BLaER1 treated with 17β-estradiol and CSF1 and Interleukin-3, amounts not matched to agents 10 nM and 100 nM (cell line): ENCODE results near the gene HES6.

Experiments used
- H3K27ac ChIP-seq, 11 experiments: shearing (Covaris generic); formaldehyde crosslinking; 2 replicates each; pipeline ENCODE4 v1.8.1; 2022
- H3K27me3 ChIP-seq, 11 experiments: shearing (Covaris generic); formaldehyde crosslinking; 2 replicates each; pipeline ENCODE4 v1.8.1; 2022
- H3K36me3 ChIP-seq, 11 experiments: shearing (Covaris generic); formaldehyde crosslinking; 2 replicates each; pipeline ENCODE4 v1.8.1; 2022
- H3K4me1 ChIP-seq, 10 experiments: shearing (Covaris generic); formaldehyde crosslinking; 2 replicates each; pipeline ENCODE4 v1.8.1; 2022
- H3K4me2 ChIP-seq, 11 experiments: shearing (Covaris generic); formaldehyde crosslinking; 2 replicates each; pipeline ENCODE4 v1.8.1; 2022
- H3K4me3 ChIP-seq, 10 experiments: shearing (Covaris generic); formaldehyde crosslinking; 2 replicates each; pipeline ENCODE4 v1.8.1; 2022
- H3K9ac ChIP-seq, 11 experiments: shearing (Covaris generic); formaldehyde crosslinking; 2 replicates each; pipeline ENCODE4 v1.8.1; 2022
- H3K9me3 ChIP-seq, 11 experiments: shearing (Covaris generic); formaldehyde crosslinking; replicated peaks in 1 of 11; 2 replicates each; pipeline ENCODE4 v1.8.1; 2022
- H4K20me1 ChIP-seq, 11 experiments: shearing (Covaris generic); formaldehyde crosslinking; 2 replicates each; pipeline ENCODE4 v1.8.1; 2022
- Cebpa-rat ChIP-seq, 11 experiments: shearing (Covaris generic); IDR thresholded peaks; 2 replicates each; pipeline ENCODE4 v1.8.1; 2022

HES6 gene

DNA sequence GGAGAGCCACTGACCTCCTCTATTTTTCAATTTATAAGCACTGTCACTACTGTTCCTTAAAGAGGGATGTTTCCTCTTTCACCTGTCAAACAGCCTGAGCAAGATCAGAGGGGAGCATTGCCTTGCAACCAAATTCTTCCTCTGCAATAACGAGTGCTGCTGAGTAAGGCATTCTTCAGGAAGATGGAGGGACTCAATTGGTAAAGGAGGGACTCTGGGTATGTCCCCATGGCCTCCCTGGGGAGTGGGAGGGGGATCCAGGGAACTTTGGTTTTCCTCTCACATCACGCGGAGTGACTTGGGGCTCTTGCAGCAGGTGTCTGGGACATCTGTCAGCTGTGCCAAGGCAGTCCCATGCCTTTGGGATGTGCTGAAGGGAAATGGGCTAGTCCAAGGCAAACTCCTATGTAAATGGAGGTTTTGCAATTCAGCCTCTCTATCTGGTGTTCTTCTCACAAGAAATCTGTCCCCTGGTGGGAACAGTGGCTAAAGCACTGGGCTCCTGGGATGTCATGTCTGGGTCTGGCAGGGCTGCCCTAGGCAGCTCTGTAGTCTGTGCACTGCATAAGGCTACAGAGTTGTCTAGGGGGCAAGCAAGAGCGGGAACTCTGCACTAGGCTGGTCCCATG is 14.4 kb upstream of the HES6 start:
- Histone ChIP-seq H4K20me1 (peaks cover 0 to 41% (median 7%) of the 10 kb centered on the region in 11 experiments; a peak in 10 of 22 replicates), H3K9me3 (no peaks in the 10 kb centered on the region), H3K27me3 (no peaks in the 10 kb centered on the region), H3K4me2 (peak overlapping the region in 7 of 11 experiments; percentile 48 to 68 (median 60); a peak in 13 of 22 replicates), H3K9ac (peak overlapping the region in 1 of 11 experiments; percentile 19; a peak in 2 of 22 replicates), H3K36me3 (peaks cover 80 to 98% (median 93%) of the 10 kb centered on the region in 11 experiments), H3K27ac (no peak overlapping the region), H3K4me1 (peaks cover 0 to 41% (median 31%) of the 10 kb centered on the region in 10 experiments; a peak in 17 of 20 replicates), H3K4me3 (no peak overlapping the region)
- TF ChIP-seq Cebpa-rat (IDR thresholded peaks at IDR 0.05) = no peak

DNA sequence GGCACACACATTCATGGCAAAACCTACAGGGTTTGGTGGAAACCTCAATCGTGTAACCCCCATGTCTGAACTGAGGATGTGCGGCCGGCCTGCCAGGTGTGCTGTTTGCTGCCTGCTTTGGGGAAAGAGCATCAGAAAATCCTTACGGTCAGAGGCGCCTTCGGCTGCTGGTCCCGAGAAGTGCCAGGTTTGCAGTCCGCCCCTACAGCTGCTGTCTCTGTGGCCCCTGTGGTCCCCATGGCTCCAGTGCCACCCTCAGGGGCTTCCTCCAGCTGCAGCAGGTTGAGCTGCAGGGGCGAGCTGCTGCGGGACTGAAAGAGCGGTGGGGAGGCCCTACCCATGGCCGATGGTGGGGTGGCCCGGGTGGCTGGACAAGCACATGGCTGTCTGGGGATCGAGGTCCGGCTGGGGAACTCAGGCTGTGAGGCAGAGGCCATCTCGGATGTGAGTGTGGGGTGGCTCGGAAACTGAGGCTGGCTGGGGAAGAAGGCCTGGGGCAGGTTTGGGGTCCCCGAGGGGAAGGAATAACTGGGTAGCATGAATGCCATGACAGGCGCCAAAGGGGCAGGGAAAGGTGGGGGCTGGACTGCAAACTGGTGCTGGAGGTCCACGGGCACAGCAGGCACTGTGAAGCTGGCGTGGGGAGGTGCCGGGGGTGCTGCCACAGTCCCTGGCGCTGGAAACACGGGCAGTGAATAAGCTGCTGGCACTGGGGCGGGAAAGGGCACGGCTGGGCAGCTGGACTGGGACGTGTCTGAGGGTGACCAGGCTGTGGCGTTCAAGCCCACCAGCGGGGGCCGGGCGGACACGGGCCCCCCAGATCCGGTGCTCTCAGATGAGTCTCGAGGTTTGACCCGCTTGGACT is 13.2 kb upstream of the HES6 start:
- H3K9ac ChIP-seq = no peak overlapping the region
- no peak overlapping the region for H3K4me2 ChIP-seq
- H4K20me1 ChIP-seq = peaks cover 0 to 29% (median 7%) of the 10 kb centered on the region in 11 experiments; a peak in 10 of 22 replicates
- H3K9me3 ChIP-seq = no peaks in the 10 kb centered on the region
- H3K36me3 ChIP-seq = peaks cover 68 to 92% (median 88%) of the 10 kb centered on the region in 11 experiments
- H3K27me3 ChIP-seq = no peaks in the 10 kb centered on the region
- peaks cover 0 to 46% (median 36%) of the 10 kb centered on the region in 10 experiments; a peak in 17 of 20 replicates for H3K4me1 ChIP-seq
- H3K27ac ChIP-seq = no peak overlapping the region
- H3K4me3 ChIP-seq = no peak overlapping the region
- TF ChIP-seq Cebpa-rat (IDR thresholded peaks at IDR 0.05) = no peak

DNA sequence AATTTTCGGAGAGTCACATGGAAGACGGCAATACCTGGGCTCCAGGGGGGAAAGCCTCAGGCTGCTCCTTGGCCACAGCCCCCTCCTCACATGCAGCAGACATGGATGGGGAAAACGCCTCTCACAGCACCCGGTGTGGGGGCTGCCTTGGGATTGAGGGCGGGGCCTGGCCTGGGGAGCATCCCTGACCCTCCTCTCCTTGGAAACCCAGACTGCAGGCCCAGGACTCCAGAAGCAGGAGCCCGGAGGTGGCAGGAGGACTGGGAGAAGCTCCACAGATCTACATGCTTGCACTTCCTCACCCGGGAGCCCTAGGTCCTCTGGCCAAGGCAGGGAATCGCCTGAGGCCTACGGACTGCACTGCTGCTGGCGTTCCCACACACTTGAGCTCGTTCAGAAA is 12.1 kb upstream of the HES6 start:
- no peak overlapping the region for H3K4me3 ChIP-seq
- H3K27ac ChIP-seq = no peak overlapping the region
- peaks cover 0 to 27% (median 7%) of the 10 kb centered on the region in 11 experiments; a peak in 10 of 22 replicates for H4K20me1 ChIP-seq
- H3K4me1 ChIP-seq = peaks cover 0 to 49% (median 35%) of the 10 kb centered on the region in 10 experiments; a peak in 17 of 20 replicates
- H3K9me3 ChIP-seq = no peaks in the 10 kb centered on the region
- H3K27me3 ChIP-seq = no peaks in the 10 kb centered on the region
- TF ChIP-seq Cebpa-rat (IDR thresholded peaks at IDR 0.05) = no peak
- peaks cover 64 to 92% (median 88%) of the 10 kb centered on the region in 11 experiments for H3K36me3 ChIP-seq
- no peak overlapping the region for H3K4me2 ChIP-seq
- no peak overlapping the region for H3K9ac ChIP-seq

DNA sequence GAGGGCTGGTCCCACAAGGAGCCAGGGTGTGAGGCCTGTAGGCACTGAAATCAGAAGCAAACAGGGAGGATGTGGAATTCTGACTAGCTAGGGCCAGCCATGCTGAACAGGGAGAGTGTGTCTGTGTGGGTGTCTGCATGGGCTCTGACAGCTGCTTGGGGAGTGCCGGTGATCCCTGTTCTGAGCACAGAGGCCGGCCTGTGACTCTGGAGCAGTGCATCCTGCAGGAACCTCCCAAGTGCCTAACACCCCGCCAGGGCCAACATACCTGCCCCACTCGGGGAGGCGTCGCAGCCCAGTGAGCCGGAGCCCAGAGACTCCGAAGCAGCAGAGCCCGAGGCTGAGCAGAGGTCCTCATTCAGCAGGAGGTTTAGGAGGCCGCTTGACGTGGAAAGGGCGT is 11.5 kb upstream of the HES6 start:
- H3K4me2 ChIP-seq = no peak overlapping the region
- no peak overlapping the region for H3K4me3 ChIP-seq
- no peaks in the 10 kb centered on the region for H3K9me3 ChIP-seq
- peaks cover 0 to 25% (median 7%) of the 10 kb centered on the region in 11 experiments; a peak in 10 of 22 replicates for H4K20me1 ChIP-seq
- no peak for TF ChIP-seq Cebpa-rat (IDR thresholded peaks at IDR 0.05)
- H3K4me1 ChIP-seq = peaks cover 0 to 47% (median 31%) of the 10 kb centered on the region in 10 experiments; a peak in 17 of 20 replicates
- H3K9ac ChIP-seq = 0 out of 22 replicates have a peak overlapping the region, but pooled peaks of 1 of the 11 experiments have one; percentile 18
- no peaks in the 10 kb centered on the region for H3K27me3 ChIP-seq
- no peak overlapping the region for H3K27ac ChIP-seq
- H3K36me3 ChIP-seq = peaks cover 64 to 93% (median 89%) of the 10 kb centered on the region in 11 experiments

DNA sequence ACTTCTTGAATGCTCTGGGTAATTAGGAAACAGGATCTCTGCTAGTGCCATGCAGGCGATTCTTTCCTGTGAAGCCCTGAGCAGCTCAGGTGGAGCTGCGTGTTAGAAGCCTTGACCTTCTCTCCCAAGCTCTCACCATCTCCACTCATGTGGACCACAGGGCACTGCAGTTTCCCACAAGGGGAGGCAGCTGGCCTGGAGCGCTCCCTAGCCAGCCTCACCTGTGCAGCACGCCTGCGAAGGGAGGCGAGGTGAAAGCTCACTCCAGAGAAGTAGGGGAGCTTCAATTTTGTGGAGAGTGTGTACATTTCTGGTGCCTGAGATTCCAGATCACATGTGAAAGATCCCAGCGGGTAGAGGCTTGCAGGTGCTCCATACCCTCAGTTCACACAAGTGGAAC is 11.1 kb upstream of the HES6 start:
- Histone ChIP-seq H3K9me3 (no peaks in the 10 kb centered on the region), H3K4me3 (no peak overlapping the region), H4K20me1 (peaks cover 0 to 25% (median 3%) of the 10 kb centered on the region in 11 experiments; a peak in 9 of 22 replicates), H3K4me2 (no peak overlapping the region), H3K36me3 (peaks cover 63 to 93% (median 89%) of the 10 kb centered on the region in 11 experiments), H3K9ac (0 out of 22 replicates have a peak overlapping the region, but pooled peaks of 1 of the 11 experiments have one; percentile 18), H3K27ac (no peak overlapping the region), H3K27me3 (no peaks in the 10 kb centered on the region), H3K4me1 (peaks cover 0 to 47% (median 30%) of the 10 kb centered on the region in 10 experiments; a peak in 17 of 20 replicates)
- no peak for TF ChIP-seq Cebpa-rat (IDR thresholded peaks at IDR 0.05)

DNA sequence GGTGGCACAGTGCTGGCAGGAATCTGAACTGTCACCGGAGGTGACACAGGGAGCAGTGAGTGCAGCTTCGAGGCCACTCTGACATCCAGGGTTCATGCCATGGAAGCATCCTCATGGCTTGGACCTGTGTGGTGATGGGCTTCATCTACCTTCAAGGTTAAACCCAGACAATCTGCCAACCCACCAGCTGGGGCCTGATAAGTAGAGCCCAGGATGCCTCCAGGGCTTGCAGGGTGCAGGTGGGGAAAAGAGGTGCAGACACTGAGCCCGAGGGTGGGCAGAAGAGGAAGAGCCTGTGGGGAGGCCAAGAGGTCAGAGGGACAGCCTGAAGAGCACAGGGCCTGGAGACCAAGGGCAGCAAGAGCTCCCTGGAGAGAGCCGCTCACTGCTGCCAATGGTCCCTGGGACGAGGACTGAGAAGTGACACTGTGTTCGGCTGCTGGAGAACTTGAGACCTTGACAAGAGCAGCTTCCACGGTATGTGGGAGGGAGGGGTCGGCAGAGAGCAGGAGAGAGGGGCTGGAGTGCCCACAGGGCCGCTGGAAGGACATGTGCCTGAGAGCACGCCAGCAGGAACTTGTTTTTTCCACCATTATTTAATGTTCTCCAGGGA is 8.1 kb upstream of the HES6 start:
- no peak for TF ChIP-seq Cebpa-rat (IDR thresholded peaks at IDR 0.05)
- Histone ChIP-seq H3K9ac (no peak overlapping the region; a peak in 1 of 22 replicates), H3K4me1 (peaks cover 0 to 56% (median 35%) of the 10 kb centered on the region in 10 experiments; a peak in 18 of 20 replicates)

DNA sequence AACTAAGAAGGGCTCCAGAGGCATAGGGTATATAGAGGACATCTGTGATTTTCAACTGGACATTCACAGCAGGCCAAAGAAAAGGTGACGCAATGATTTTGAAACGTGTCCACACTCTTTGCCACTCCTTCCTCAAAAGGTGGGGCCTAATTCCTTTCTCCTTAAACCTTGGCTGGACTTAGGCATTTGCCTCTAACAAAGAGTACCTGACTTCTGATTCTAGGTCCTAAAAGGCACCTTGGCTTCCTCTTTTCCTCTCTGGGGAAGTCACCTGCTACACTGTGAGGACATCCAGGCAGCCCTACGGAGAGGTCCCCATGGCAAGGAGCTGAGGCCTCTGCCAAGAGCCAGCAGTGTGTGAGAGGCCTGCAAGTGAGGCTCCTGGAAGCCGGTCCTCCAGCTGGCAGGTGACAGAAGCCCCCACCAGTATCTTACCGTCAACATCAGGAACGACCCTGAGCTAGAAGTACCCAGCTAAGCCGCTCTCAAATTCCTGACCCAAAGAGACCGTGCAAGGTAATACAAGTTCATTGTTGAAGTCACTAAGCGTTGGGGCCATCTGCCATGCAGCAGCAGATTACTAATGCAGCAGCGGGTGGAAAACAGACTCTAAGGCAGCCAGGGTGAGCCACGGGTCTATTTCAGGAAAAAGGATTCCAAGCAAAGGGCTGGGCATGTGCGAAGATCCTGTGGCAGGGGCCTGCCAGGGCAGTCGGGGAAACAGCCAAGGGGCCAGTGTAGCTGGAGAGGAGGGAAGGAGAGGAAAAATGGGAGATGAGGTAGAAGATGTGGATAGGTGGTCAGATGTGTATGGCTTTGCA is 7.4 kb upstream of the HES6 start:
- no peaks in the 10 kb centered on the region for H3K9me3 ChIP-seq
- H3K27me3 ChIP-seq = 0 out of 22 replicates have a peak, but pooled peaks cover 0 to under 1% (median 0%) of the 10 kb centered on the region in 11 experiments
- no peak overlapping the region for H3K4me2 ChIP-seq
- H4K20me1 ChIP-seq = peaks cover 0 to 10% (median 0%) of the 10 kb centered on the region in 11 experiments; a peak in 4 of 22 replicates
- H3K9ac ChIP-seq = no peak overlapping the region
- no peak overlapping the region for H3K27ac ChIP-seq
- peak in 3 of 11 experiments; percentile 21 to 60 (median 36); a peak in 3 of 22 replicates for TF ChIP-seq Cebpa-rat (IDR thresholded peaks at IDR 0.05)
- H3K4me3 ChIP-seq = no peak overlapping the region
- peaks cover 7 to 63% (median 42%) of the 10 kb centered on the region in 10 experiments for H3K4me1 ChIP-seq
- H3K36me3 ChIP-seq = peaks cover 37 to 71% (median 63%) of the 10 kb centered on the region in 11 experiments

More for the DNA sequence above, 8.1 kb upstream of the HES6 start:
- no peaks in the 10 kb centered on the region for H3K27me3 ChIP-seq
- peak overlapping the region in 2 of 11 experiments; percentile 12 to 26; a peak in 3 of 22 replicates for H3K27ac ChIP-seq
- peaks cover 0 to 10% (median 0%) of the 10 kb centered on the region in 11 experiments; a peak in 4 of 22 replicates for H4K20me1 ChIP-seq
- H3K36me3 ChIP-seq = peaks cover 45 to 79% (median 70%) of the 10 kb centered on the region in 11 experiments
- no peaks in the 10 kb centered on the region for H3K9me3 ChIP-seq
- peak overlapping the region in 4 of 11 experiments; percentile 11 to 34 (median 26); a peak in 5 of 22 replicates for H3K4me2 ChIP-seq
- no peak overlapping the region for H3K4me3 ChIP-seq
